Skeletal muscle cell (primary cell): ENCODE data around the gene OLFML1.

ENCODE experiments used
- DNase-seq: peaks from one replicate; pipeline ENCODE4 v3.0.0-alpha.2; 2010; ENCODE audit warnings: low read depth
- H3K4me3 ChIP-seq: 2 replicates; pipeline ENCODE4 v1.5.1; 2011; ENCODE audit warnings: low read depth, mild to moderate bottlenecking, control low read depth, low read length, moderate library complexity

Gene OLFML1

DNA sequence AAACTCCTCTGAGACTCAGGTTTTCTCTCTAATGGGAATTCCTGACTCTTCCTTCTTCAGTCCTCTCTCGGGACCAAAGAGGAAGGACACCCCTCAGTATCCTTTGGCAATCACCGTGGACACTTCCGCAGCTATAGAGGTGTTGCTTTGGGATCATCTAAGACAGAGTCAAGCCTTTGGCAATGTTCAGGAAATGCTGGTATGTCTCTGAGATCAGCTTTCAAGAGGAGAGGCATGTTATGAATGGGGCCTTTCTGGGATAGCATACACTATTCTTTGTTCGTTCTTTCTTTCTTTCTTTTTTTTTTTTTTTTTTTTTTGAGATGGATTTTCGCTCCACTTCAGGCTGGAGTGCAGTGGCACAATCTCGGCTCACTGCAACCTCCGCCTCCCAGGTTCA is 14.2 kb upstream of the OLFML1 start:
- no peak overlapping the region for H3K4me3 ChIP-seq
- no peak for DNase-seq

DNA sequence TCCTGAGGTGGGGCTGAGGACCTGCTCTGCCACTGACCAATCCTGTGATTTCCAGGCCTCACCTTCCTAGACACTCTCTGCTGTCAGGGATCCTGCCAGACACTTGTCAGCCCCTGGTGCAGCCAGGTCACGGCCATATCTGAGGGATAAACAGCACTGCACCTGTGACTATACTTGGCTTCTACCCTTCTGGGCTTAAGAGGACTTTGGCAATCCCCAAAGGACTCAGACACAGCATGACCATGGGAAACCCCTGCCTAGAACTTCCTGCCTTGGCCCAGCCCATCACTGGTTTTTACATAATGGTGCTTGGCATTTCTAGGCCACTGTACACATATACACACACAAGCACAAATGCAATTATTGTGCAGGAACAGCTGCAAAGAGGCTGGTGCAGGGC is 11.6 kb upstream of the OLFML1 start:
- DNase-seq: no peak

DNA sequence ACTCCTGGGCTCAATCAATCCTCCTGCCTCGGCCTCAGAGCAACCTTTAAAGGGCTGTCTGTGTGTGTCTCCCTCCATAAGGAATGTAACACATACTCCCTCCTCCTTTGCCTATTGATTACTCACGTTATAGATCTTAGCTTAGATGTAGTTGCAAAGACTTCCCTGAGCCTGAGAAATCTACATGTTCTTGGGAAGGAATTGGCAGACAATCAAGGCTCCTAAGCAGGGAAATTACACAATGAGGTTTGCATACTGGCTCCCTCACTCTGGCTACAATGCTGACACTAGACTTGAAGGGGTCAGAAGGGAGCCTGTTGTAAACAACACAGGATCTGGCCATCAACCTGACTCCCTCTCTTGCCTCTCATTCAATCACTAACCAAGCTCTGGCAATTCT is 5.2 kb upstream of the OLFML1 start:
- no peak overlapping the region for H3K4me3 ChIP-seq
- peak; percentile 7 for DNase-seq

More for the DNA sequence above, 11.6 kb upstream of the OLFML1 start:
- H3K4me3 ChIP-seq: no peak overlapping the region

DNA sequence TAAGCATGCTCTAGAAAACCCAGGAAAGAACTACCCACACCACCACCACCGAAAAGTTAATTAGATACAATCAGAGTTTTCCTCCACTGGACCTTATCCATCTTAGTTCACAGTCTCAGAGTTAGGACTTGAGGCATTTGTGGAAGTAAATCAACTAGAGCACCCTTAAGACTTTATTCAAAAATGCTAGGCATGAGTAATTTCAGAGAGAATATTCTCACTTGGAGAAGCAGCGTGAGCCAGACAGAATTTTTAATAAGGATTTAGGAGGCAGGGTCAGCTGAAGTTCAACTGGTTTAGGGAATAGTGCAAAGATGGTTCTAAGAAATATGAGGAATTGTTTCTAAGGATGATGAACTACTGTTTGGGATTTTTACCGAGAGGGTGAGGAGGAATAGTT is 1.2 kb upstream of the OLFML1 start:
- DNase-seq: no peak
- no peak overlapping the region for H3K4me3 ChIP-seq

DNA sequence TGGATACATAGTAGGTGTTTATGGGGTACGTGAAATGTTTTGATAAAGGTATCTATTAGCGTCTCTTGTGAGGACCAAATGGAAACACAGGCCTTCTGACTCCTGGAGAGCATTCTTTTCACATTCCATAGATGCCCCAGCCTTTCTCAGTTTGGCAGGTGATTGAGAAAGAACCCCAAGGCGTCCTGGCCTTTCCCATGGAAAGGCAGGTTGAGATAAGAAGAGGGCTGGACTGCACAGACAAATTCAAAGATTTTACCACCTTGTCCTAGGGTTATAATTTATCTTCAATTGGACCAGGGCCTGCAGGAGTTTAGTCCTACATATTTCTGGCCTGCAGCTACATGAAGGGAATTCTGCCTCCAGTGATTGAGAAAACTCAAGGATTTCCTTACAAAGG is 661 bp upstream of the OLFML1 start:
- H3K4me3 ChIP-seq: no peak overlapping the region
- DNase-seq: no peak

DNA sequence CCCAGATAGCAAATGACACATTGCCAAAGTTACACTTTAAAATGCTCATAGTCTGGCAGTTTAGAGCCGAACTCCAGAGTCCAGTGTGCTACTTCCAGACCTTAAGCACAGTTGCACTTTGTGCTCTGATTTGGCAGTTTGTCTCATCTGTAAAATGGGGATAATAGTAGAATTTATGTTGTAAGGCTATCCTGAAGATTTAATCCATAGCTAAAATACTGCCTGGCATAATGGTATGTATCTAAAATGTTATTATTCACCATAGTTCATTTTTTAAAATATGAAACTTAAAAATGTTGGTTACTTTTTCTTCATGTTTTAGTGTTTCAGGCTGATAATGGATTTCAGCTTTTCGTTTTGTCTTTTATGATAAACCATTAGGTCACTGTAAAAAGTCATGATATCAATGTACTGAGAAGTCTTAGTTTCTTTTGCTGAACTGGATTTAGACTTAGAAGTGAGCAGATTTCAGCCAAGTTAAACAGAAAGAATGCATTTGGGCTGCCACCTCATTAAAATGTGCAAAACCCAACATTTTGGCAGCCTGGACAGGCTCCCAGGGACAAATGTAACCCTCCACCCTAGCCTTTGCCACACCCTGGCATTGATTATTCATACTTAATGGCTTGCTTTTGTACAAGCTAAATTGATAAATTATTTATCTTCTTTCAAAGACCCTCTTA is 933 bp downstream of the OLFML1 start:
- DNase-seq: no peak
- H3K4me3 ChIP-seq: no peak overlapping the region

DNA sequence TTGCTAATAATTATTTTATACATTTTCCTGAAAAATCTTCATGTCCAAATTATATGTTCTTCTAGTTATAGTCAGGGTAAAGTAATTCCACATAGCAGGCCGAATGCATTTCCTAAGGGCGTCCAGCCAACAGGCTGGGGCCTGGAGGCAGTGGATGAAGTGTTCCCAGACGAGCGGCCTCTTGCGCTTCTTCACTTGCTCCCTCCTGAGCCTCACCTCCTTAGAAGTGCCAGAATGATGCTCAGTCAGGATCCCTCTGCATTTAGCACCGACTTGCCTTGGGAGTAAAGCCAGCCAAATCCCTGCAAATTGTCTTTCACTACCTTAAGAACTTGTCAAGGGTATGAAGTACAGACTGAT is 1.5 kb downstream of the OLFML1 start:
- DNase-seq: no peak
- H3K4me3 ChIP-seq: no peak overlapping the region

DNA sequence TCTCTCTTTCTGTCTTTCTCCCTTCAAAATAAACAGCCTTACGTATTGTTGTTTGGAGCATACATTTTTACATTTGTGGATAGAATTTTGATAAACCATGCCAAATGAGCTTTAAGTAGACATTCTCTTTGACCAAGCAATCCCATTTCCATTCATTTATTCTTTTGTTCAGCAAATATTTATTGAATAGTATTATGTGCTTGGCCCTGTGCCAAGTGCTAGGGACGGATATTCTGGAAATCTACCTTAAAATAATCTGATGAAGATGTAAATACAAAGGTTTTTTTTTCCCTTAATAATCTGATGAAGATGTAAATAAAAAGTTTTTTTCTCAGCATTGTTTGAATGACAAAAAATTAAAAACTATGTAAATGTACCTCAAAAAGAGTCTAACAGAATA is 2.1 kb downstream of the OLFML1 start:
- no peak for DNase-seq
- no peak overlapping the region for H3K4me3 ChIP-seq

DNA sequence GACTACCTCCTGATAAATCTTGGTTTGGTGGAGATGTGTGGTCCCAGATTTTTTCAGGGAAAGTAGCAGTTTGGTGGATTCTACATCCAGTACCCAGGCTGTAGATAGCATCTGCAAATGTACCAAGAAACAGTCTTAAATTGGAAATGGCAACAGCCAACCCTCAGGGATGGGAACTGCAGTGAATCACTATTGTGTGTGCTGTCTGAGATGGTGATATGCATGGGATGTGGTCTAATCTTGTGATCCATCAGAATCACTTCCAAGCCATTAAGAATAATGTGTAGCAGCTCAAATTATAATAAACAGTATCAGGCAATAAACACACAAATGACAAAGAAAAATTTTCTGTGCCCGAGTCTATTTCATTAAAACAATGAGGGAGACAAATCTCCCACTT is 3.4 kb downstream of the OLFML1 start:
- DNase-seq: no peak
- no peak overlapping the region for H3K4me3 ChIP-seq

DNA sequence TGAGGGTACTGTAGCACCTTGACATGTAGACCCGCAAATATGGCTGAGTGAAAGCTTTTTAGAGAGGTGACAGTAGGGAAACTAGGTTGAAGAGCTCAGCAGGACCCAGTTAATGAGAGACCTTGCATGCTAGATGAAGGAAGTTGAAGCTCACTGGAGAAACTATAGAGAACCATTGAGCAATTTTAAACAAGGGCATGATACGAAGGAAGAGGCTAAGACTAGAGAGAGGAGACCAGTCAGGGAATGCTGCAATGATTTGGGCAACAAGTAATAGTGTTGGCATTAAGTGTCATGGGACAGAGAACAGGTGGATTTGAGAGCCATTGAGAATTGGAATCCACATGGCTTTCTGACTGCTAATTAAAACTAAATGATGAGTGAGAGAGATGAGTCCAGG is 4.1 kb downstream of the OLFML1 start:
- DNase-seq: no peak
- no peak overlapping the region for H3K4me3 ChIP-seq

DNA sequence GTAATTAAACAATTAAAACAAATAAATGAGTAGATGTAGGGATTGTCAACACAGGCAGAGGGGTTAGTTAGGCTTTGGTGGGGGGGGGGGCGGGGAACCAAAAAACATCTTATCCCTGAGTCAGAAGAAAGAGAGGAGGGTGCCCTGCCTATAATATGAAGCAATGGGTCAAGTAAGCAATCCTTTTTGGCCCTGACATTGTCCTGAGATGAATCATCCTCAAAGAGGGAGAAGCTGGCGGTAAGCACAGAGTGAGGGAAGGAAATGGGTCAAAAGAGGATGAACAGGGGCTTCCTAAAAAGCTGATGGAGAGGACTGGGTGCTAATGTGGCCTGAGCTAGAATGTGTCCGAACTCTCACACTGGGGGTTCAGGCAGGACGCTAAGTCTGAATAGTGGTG is 4.7 kb downstream of the OLFML1 start:
- no peak overlapping the region for H3K4me3 ChIP-seq
- peak; percentile 18 for DNase-seq

DNA sequence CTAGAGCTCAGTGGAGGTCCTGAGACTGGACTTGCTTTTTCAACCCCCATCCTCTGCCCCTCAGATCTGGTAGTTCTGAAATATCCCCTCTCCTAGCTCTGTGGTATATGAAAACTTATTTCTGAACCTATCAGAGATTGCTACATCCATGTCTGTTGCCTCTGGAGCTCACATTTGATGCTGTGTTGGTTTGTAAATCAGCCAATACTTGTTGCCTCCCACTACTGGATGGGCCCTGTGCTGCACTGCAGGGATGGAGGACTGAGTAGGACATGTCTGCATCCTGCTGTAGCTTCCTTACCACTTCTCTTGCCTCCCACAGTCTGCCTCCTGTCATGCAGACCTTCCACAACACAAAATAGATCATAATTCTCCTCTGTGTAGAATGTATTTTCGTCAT is 5.2 kb downstream of the OLFML1 start:
- DNase-seq: no peak
- H3K4me3 ChIP-seq: no peak overlapping the region

DNA sequence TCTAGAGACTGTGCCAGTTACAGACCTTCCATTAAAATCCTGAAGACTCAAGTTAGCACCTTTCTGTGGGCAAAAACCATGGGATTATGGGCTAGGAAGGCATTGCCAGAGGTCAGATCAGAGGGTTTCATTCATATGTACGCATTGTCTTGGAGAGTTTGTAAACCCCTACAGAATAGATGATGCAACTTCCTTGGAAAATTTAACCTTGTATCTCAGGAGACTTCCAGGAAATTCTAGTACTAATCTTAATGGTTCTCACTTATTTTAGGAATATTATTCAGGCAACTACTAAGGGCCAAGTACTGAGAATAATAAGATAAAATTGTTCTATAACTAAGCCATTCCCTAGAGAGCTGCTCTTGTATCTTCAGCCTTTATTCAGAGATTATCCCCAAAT is 6.9 kb downstream of the OLFML1 start:
- no peak overlapping the region for H3K4me3 ChIP-seq
- no peak for DNase-seq

DNA sequence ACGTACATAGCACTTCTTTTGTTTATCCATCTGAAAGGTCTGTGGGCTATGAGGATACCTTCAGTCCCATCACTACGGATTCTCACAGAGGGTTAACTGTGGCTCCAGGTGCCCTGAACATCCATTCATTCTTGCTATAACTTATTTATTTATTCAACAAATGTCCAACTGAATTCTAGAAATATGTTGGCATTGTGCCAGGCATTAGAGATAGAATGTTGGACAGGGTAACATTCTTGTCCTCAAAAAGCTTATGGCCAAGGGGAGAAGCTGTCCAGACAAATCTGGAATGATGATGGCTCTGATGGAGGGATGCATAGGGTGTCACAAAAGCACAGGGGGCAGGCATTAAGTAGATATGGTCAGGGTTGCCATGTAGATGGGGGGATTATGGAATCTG is 8.4 kb downstream of the OLFML1 start:
- DNase-seq: no peak

DNA sequence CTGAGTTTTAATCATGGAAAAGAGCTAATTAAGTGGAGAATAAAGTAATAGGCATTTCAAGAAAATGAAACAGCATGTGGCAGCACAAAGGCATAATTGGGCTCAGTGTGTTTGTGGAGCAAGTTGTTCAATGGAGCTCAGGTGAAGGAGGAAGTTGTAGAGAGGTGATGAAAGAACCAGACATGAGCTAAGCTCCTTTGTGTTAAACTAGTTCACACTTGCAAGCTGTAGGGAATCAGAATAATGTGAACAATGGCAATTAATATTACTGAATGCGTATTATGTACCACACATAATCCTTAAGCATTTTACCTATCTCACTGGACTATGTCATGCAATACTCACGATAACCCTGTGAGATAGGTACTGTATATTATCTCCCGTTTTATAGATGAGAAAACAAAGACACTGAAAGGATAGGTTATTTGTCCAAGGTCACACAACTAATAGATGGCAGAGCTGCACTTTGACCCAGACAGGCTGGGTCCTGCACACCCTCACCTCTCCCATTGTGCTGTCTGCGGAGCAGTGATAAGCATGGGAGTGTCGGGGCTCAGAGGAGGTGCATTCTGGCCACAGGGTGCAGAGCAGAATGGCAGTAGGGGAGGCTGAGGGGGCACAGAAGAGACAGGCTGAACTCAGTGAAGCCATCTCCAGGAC is 8.9 kb downstream of the OLFML1 start:
- no peak overlapping the region for H3K4me3 ChIP-seq

More for the DNA sequence above, 8.4 kb downstream of the OLFML1 start:
- no peak overlapping the region for H3K4me3 ChIP-seq

DNA sequence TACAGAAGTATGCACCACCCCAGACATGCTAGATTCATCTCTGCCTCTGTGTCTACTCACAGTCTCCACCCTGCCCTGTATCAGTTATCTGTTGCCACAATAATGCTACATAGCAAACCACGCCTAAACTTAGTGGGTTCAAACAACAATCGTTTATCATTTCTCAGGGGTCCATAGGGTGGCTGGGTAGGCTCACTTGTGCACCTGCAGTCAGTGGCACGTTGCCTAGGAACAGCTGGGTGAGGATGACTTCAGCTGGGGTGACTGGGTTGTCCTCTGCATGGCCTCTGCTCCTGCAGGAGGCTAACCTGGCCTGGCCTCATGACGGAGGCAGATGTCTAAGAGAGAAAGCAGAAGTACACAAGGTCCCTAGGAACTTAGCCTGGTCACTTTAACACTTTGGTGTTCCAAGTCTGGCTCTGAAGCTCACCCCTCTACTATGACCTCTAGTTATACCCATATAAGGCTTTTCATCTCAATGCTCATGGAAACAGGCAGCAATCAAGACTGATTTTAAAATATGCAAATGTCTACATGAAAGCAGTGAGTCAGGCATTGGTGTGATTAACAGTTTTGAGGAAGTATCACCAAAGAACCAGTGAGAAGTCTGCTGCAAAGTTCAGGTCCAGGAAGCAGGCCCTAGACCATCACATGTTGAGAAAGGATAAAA is 10.7 kb downstream of the OLFML1 start:
- no peak for DNase-seq
- H3K4me3 ChIP-seq: no peak overlapping the region

More for the DNA sequence above, 8.9 kb downstream of the OLFML1 start:
- DNase-seq: no peak

DNA sequence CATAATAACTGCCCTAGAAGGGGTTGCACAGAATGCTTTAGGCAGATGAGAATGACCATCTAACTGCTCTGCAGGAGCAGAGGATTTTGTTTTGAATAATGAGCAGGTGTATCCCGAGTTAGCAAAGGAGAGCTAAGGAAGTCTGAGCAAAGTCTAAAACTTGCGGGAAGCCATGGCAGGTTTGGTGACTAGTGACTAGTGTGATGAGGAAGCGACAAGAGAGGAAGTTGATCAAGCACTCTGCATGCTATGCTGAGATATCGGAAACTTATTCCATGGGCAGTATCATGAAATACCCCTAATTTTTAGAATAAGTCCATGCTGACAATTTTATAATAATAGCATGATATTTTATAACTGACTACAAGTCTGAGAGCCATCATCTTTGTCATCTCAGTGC is 12.9 kb downstream of the OLFML1 start:
- DNase-seq: no peak
- H3K4me3 ChIP-seq: no peak overlapping the region

DNA sequence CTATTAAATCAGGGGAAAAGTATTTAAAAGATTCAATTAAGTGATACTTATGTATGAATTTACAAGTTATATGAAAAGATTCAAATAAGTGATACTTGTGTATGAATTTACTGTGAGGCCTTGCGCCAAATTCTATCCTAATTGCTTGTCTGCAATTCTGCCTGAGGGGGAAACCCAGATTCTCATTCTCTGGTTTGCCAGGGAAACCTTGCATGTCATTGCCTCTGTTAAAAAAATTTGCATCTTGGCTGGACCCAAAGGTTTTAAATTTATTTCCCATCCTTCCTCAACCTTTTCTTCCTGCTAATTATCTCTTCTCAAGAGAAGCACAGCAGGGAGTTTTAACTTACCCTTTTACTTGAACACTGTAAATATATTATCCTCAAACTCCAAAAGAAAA is 13.8 kb downstream of the OLFML1 start:
- no peak for DNase-seq
- no peak overlapping the region for H3K4me3 ChIP-seq

DNA sequence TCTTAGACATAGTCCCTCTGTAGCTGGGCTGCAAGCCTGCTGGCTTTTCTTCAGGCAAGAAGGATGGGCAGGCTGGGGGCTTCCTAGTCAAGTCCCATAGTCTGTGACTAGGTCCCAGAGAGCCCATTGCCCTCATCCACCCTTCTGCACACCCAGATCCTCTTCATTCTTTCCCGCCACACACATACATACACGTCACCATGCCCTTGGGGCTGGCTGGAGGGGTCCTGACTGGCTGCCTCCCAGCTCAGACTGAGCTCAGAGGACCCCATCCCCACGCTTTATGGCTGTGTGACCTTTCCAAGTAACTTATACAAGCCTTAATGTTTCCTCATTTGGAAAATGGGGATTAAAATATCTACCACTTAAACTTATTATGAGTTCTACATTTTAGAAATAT is 14.9 kb downstream of the OLFML1 start:
- DNase-seq: no peak
- H3K4me3 ChIP-seq: no peak overlapping the region

DNA sequence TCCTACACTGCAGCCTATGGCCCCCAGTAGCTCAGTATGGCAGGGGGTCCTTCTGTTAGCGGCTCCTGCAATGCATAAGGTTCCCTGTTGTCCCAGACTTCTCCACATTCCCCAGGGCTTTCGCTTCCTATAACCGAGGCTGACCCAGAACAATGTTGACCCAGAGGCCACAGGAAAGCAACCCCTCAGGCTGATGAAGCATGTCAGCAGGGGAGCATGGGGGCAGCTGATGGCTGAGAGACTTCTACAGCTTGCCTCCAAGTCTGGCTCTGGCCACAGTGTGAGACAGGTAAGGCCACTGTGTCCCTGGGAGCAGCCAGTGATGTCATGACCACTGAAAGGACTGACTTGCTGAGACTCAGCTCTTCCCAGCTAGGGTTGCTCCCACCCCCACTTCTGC is 15.9 kb downstream of the OLFML1 start:
- H3K4me3 ChIP-seq: no peak overlapping the region

DNA sequence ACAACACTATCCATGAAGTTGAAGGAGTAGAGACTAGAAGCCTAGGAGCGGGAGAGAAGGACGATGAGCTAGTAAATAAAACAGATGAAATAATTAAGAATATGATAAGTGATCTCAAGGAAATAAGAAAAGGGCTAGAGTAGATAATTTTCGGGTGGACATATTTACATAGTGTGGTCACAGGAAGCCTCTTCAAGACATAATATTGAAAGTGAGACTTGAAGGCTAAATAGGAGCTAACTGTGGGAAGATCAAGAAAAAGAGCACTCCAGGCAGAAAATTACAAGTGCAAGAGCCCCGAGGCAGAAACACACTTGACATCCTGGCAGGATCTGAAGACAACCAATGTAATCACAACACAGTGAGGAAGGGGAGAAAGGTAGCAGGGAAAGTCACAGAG is 16.6 kb downstream of the OLFML1 start:
- no peak for DNase-seq
- no peak overlapping the region for H3K4me3 ChIP-seq

More for the DNA sequence above, 15.9 kb downstream of the OLFML1 start:
- no peak for DNase-seq
